Stimulated activated CD4-positive, alpha-beta T cell treated with anti-CD3 and anti-CD28 coated beads, Interleukin-12 subunit alpha, Interleukin-12 subunit beta, amount 100 ng/mL, for 24 hours (primary cell): Measurements from ENCODE around the gene COX18.

ENCODE experiments used
- DNase-seq, 2 experiments: peaks; one replicate each; pipeline ENCODE4 v3.0.0-alpha.2; 2020; ENCODE audit warnings: low read depth in 2 of 2

The COX18 gene

GRCh38 chr4:73069338-73070073 is at the start of gene COX18:
TSS of gene COX18 (minus strand) at chr4:73069716. CDS start at chr4:73069649, 67 bp downstream.
- peak; percentile 90 to 93 for DNase-seq

GRCh38 chr4:73109493-73109892 is 40.0 kb upstream of the COX18 start:
- DNase-seq, result no peak

- no peak for DNase-seq
Observed at GRCh38 chr4:73104695-73105094, 35.2 kb upstream of the COX18 start.

- DNase-seq, result no peak
Observed at GRCh38 chr4:73103799-73104503, 34.4 kb upstream of the COX18 start.

- DNase-seq, result no peak
Observed at GRCh38 chr4:73099143-73099542, 29.6 kb upstream of the COX18 start.

GRCh38 chr4:73098713-73099112 is 29.2 kb upstream of the COX18 start:
- DNase-seq, result no peak

GRCh38 chr4:73098016-73098415 is 28.5 kb upstream of the COX18 start:
- no peak for DNase-seq

GRCh38 chr4:73092868-73093267 is 23.4 kb upstream of the COX18 start:
- DNase-seq, result no peak

GRCh38 chr4:73090738-73091137 is 21.2 kb upstream of the COX18 start:
- no peak for DNase-seq

- no peak for DNase-seq
Observed at GRCh38 chr4:73087871-73088270, 18.4 kb upstream of the COX18 start.

- DNase-seq, result no peak
Observed at GRCh38 chr4:73086095-73086868, 16.8 kb upstream of the COX18 start.

- DNase-seq, result no peak
Observed at GRCh38 chr4:73080789-73081188, 11.3 kb upstream of the COX18 start.

GRCh38 chr4:73075832-73076231 is 6.3 kb upstream of the COX18 start:
- no peak for DNase-seq

- DNase-seq, result no peak
Observed at GRCh38 chr4:73070074-73070390, 516 bp upstream of the COX18 start.

- no peak for DNase-seq
Observed at GRCh38 chr4:73068491-73069337, 802 bp downstream of the COX18 start.

- peak in 1 of 2 experiments; percentile 35 for DNase-seq
Observed at GRCh38 chr4:73067971-73068394, 1.5 kb downstream of the COX18 start.

- no peak for DNase-seq
Observed at GRCh38 chr4:73066928-73067327, 2.6 kb downstream of the COX18 start.

- DNase-seq, result no peak
Observed at GRCh38 chr4:73066445-73066844, 3.1 kb downstream of the COX18 start.

- DNase-seq, result no peak
Observed at GRCh38 chr4:73064536-73064935, 5.0 kb downstream of the COX18 start.

- DNase-seq, result no peak
Observed at GRCh38 chr4:73055241-73055897, 14.1 kb downstream of the COX18 start.

GRCh38 chr4:73053974-73054480 is 15.5 kb downstream of the COX18 start:
- no peak for DNase-seq
